Mesendoderm (in vitro differentiated cells): Measurements from ENCODE around the gene SASH1.

Source experiments
- DNase-seq: peaks from one replicate; pipeline ENCODE4 v3.0.0; 2013
- H2AK5ac ChIP-seq: 2 replicates; pipeline ENCODE4 v1.6.1; 2013; ENCODE audit warnings: low read length, inconsistent platforms
- H2BK120ac ChIP-seq: 2 replicates; pipeline ENCODE4 v1.6.1; 2013; ENCODE audit warnings: low read depth, mild to moderate bottlenecking, low read length, moderate library complexity, mixed read lengths
- H2BK15ac ChIP-seq: replicated peaks from 2 replicates; pipeline ENCODE4 v1.6.1; 2013; ENCODE audit warnings: low read depth, mild to moderate bottlenecking, moderate library complexity
- H2BK5ac ChIP-seq: 2 replicates; pipeline ENCODE4 v1.6.1; 2013; ENCODE audit warnings: low read length, inconsistent platforms
- H3K18ac ChIP-seq: 2 replicates; pipeline ENCODE4 v1.6.1; 2013; ENCODE audit warnings: mild to moderate bottlenecking, low read length, mixed read lengths
- H3K23ac ChIP-seq: one replicate; pipeline ENCODE4 v1.6.1; 2013; ENCODE audit warnings: low read length
- H3K27ac ChIP-seq: 2 replicates; pipeline ENCODE4 v1.5.1; 2013; ENCODE audit warnings: low read depth, mild to moderate bottlenecking, inconsistent platforms, low read length, moderate library complexity
- H3K27me3 ChIP-seq: 2 replicates; pipeline ENCODE4 v1.6.1; 2013; ENCODE audit warnings: low read length, control low read depth, mild to moderate bottlenecking, inconsistent platforms; ENCODE audit not compliant: insufficient read depth, poor library complexity
- H3K36me3 ChIP-seq: 2 replicates; pipeline ENCODE4 v1.6.1; 2013; ENCODE audit warnings: low read length, inconsistent platforms; ENCODE audit not compliant: control insufficient read depth, insufficient read depth
- H3K4ac ChIP-seq: one replicate; pipeline ENCODE4 v1.6.1; 2013; ENCODE audit warnings: low read depth, mild to moderate bottlenecking, low read length, moderate library complexity
- H3K4me1 ChIP-seq: 2 replicates; pipeline ENCODE4 v1.6.1; 2013; ENCODE audit warnings: low read depth, low read length, inconsistent platforms; ENCODE audit not compliant: control insufficient read depth
- H3K4me2 ChIP-seq: 2 replicates; pipeline ENCODE4 v1.6.1; 2013; ENCODE audit warnings: low read length
- H3K4me3 ChIP-seq: 2 replicates; pipeline ENCODE4 v1.5.1; 2013; ENCODE audit warnings: mild to moderate bottlenecking, low read length
- H3K56ac ChIP-seq: one replicate; pipeline ENCODE4 v1.6.1; 2013; ENCODE audit warnings: low read length
- H3K79me1 ChIP-seq: 2 replicates; pipeline ENCODE4 v1.6.1; 2013; ENCODE audit warnings: low read length, inconsistent platforms
- H3K79me2 ChIP-seq: 2 replicates; pipeline ENCODE4 v1.6.1; 2013; ENCODE audit warnings: mild to moderate bottlenecking, low read length; ENCODE audit not compliant: control insufficient read depth, insufficient read depth
- H3K9ac ChIP-seq: 2 replicates; pipeline ENCODE4 v1.6.1; 2013; ENCODE audit warnings: low read length, inconsistent platforms
- H4K5ac ChIP-seq: one replicate; pipeline ENCODE4 v1.6.1; 2013; ENCODE audit warnings: low read length
- H4K8ac ChIP-seq: one replicate; pipeline ENCODE4 v1.6.1; 2013; ENCODE audit warnings: low read depth, mild to moderate bottlenecking, control low read depth, low read length, moderate library complexity
- WGBS: extraction: QIAGEN DNeasy Blood & Tissue Kit; methylation state at CpG from one replicate; pipeline ENCODE4 v1.1.7; 2013; ENCODE audit warnings: low lambda C conversion rate, missing lambda C conversion rate; ENCODE audit not compliant: insufficient coverage; ENCODE audit errors: extremely low coverage; 5-methylcytosine and 5-hydroxymethylcytosine counted together

The SASH1 gene

GRCh38 chr6:148470606-148471465 lies 128.2 kb downstream of the SASH1 start:
- Histone ChIP-seq H3K27ac (no peak overlapping the region), H3K9ac (no peak overlapping the region)
- WGBS: no CpG with 5 or more reads among the region's 10 CpGs

GRCh38 chr6:148471624-148472159 lies 129.1 kb downstream of the SASH1 start:
- Histone ChIP-seq H3K79me1 (no peaks in the 10 kb centered on the region), H2BK5ac (no peak overlapping the region), H3K79me2 (no peaks in the 10 kb centered on the region), H2BK15ac (no peak overlapping the region), H2BK120ac (no peak overlapping the region), H3K18ac (no peak overlapping the region), H3K23ac (no peak overlapping the region), H3K4me2 (no peak overlapping the region), H3K4me3 (no peak overlapping the region), H3K9ac (no peak overlapping the region), H3K56ac (no peak overlapping the region), H3K27me3 (no peaks in the 10 kb centered on the region), H3K4ac (no peak overlapping the region), H2AK5ac (no peak overlapping the region), H3K4me1 (no peaks in the 10 kb centered on the region), H4K5ac (no peak overlapping the region), H3K36me3 (no peaks in the 10 kb centered on the region), H4K8ac (no peak overlapping the region), H3K27ac (no peak overlapping the region)
- no CpG with 5 or more reads among the region's 9 CpGs for WGBS
- no peak for DNase-seq

More at GRCh38 chr6:148470606-148471465, 128.2 kb downstream of the SASH1 start:
- Histone ChIP-seq H3K18ac (no peak overlapping the region), H3K79me2 (no peaks in the 10 kb centered on the region), H2BK5ac (no peak overlapping the region), H3K56ac (no peak overlapping the region), H3K23ac (no peak overlapping the region), H3K79me1 (no peaks in the 10 kb centered on the region), H2AK5ac (no peak overlapping the region), H3K4ac (no peak overlapping the region), H3K4me1 (no peaks in the 10 kb centered on the region), H4K8ac (no peak overlapping the region), H2BK15ac (no peak overlapping the region), H3K27me3 (no peaks in the 10 kb centered on the region), H4K5ac (no peak overlapping the region), H3K36me3 (no peaks in the 10 kb centered on the region), H3K4me3 (no peak overlapping the region), H3K4me2 (no peak overlapping the region), H2BK120ac (no peak overlapping the region)
- DNase-seq: no peak

- Histone ChIP-seq H2BK120ac (no peak overlapping the region), H3K4me2 (no peak overlapping the region), H3K4me3 (no peak overlapping the region), H3K18ac (no peak overlapping the region), H3K79me1 (no peaks in the 10 kb centered on the region), H3K9ac (no peak overlapping the region), H3K27ac (no peak overlapping the region), H3K79me2 (no peaks in the 10 kb centered on the region), H3K4me1 (no peaks in the 10 kb centered on the region), H3K27me3 (no peaks in the 10 kb centered on the region), H4K5ac (no peak overlapping the region), H3K56ac (no peak overlapping the region), H3K36me3 (no peaks in the 10 kb centered on the region), H2BK5ac (no peak overlapping the region), H2AK5ac (no peak overlapping the region), H3K4ac (no peak overlapping the region), H4K8ac (no peak overlapping the region), H3K23ac (no peak overlapping the region), H2BK15ac (no peak overlapping the region)
- DNase-seq: no peak
- no CpG with 5 or more reads among the region's 12 CpGs for WGBS
These were observed 129.8 kb downstream of the SASH1 start for GRCh38 chr6:148472171-148473105.

GRCh38 chr6:148479497-148479896 lies 136.9 kb downstream of the SASH1 start:
- Histone ChIP-seq H3K79me1 (no peaks in the 10 kb centered on the region), H3K56ac (no peak overlapping the region), H3K27ac (no peak overlapping the region), H2BK15ac (no peak overlapping the region), H4K5ac (no peak overlapping the region), H3K4ac (no peak overlapping the region), H3K4me1 (no peaks in the 10 kb centered on the region), H3K4me2 (no peak overlapping the region), H2BK5ac (no peak overlapping the region), H3K4me3 (no peak overlapping the region), H2BK120ac (no peak overlapping the region), H3K79me2 (no peaks in the 10 kb centered on the region), H3K23ac (no peak overlapping the region), H4K8ac (no peak overlapping the region), H3K27me3 (no peaks in the 10 kb centered on the region), H3K18ac (no peak overlapping the region), H3K36me3 (no peaks in the 10 kb centered on the region), H2AK5ac (no peak overlapping the region), H3K9ac (no peak overlapping the region)
- no peak for DNase-seq
- no CpG with 5 or more reads among the region's 5 CpGs for WGBS

GRCh38 chr6:148487461-148487860 lies 144.8 kb downstream of the SASH1 start:
- Histone ChIP-seq H3K4me2 (no peak overlapping the region), H3K4me1 (no peaks in the 10 kb centered on the region), H2BK5ac (no peak overlapping the region), H3K27ac (no peak overlapping the region), H3K9ac (no peak overlapping the region), H3K27me3 (no peaks in the 10 kb centered on the region), H3K4ac (no peak overlapping the region), H2AK5ac (no peak overlapping the region), H3K23ac (no peak overlapping the region), H3K79me1 (no peaks in the 10 kb centered on the region), H3K56ac (no peak overlapping the region), H3K79me2 (no peaks in the 10 kb centered on the region), H4K5ac (no peak overlapping the region), H3K36me3 (no peaks in the 10 kb centered on the region), H3K18ac (no peak overlapping the region), H4K8ac (no peak overlapping the region), H3K4me3 (no peak overlapping the region), H2BK15ac (no peak overlapping the region), H2BK120ac (no peak overlapping the region)
- DNase-seq: no peak
- WGBS: no CpG with 5 or more reads among the region's 10 CpGs
